Stimulated activated CD4-positive, alpha-beta T cell treated with anti-CD3 and anti-CD28 coated beads, TNF-alpha, amount 100 ng/mL, for 1 hour (primary cell): Measurements from ENCODE around the gene KCNK3.
"Not testable (repeated sequence)": the region's sequence is repeated elsewhere in the genome, so short reads cannot be mapped to it uniquely, and the experiment has no call there.

ENCODE experiments used
- DNase-seq, 3 donors: peaks; one replicate each; pipeline ENCODE4 v3.0.0-alpha.2; 2020; ENCODE audit warnings: low read depth in 3 of 3, low spot score in 1 of 3

The KCNK3 gene

GRCh38 chr2:26665296-26665695 lies 27.2 kb upstream of the KCNK3 start:
- not testable (repeated sequence) for DNase-seq

- DNase-seq, result no peak
Observed at GRCh38 chr2:26666671-26667070, 25.9 kb upstream of the KCNK3 start.

- no peak for DNase-seq
Observed at GRCh38 chr2:26668041-26668440, 24.5 kb upstream of the KCNK3 start.

DNA sequence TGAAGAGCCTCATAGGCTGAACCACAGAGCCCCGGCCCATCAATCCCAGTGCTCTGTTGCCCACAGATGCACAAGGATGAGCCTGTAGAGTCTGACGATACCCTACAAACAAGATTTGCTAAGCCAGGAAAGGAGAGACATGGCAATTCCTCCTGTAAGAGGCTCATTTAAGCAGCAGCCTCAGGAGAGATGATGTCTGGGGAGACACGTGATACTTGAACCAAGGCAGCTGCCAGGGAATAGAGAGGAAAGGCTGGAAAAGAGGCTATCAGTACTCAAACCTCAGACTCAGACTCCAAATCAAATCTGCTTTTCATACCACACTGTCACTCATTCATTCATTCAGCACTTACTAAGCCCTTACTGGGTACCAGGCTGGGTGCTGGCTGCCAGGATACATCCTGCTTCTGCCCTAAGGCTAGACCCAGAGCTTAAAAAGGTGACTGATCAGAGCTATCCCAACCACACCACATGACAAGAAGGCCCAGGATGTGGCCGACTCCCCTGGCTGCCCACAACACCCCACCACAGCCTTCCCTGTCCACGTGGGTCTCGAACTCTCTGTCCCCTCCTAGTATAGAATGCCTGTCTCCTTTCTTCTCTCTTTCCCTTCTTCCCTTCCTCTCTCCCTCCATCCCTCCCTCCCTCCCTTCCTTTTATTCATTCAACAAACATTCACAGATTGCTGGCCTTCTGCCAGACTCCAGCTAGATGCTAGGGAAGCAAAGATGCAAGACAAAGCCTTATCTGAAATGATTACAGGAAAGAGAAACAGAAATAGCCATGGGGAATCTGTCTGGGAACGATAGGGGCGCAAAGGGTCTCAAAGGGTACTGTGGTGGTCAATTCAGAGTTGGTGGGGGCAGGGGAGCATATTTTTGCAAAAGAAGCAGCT lies 23.4 kb upstream of the KCNK3 start:
- DNase-seq, result no peak

DNA sequence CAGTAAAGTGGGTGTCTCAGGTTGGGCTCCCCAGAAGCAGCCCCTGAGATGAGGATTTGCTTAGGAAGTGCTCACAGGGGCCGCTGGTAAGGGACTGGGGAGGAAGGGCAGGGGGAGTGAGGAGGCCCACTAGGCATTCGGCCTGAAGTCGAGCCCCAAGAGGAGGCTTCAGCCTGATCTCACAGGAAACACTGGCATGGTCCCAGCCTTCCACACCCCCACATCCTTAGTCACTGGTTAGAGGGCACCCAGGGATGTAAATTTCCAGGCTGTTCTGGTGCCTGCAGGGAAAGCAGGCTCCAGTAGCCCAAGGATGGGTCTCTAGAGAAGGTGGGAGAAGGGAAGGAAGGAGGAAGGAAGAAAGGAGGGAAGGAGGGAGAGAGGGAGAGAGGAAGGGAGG lies 22.4 kb upstream of the KCNK3 start:
- no peak for DNase-seq

DNA sequence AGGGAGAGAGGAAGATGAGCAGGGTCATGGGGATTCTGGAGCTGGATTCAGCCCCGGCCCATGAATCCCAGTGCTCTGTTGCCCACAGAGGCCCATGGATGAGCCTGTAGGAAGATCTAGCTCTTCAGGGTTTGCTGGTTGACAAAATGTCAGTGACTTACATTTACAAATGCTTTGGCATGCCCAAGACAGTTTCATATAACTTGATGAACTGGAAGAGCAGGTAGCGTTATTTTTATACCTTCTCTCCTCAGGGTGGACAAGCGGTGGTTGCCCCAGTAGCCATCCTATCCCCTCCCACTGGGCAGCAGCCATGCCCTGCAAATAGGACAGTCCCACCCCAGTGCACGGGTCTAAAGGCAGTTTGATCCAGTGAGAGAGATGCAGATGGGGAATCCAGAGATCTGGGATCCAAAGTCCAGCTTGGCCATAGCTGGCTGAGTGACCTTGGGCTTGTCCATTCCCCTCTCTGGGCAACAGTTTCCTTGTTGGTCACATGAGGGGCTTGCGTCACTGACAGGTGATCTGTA lies 21.5 kb upstream of the KCNK3 start:
- DNase-seq, result no peak

DNA sequence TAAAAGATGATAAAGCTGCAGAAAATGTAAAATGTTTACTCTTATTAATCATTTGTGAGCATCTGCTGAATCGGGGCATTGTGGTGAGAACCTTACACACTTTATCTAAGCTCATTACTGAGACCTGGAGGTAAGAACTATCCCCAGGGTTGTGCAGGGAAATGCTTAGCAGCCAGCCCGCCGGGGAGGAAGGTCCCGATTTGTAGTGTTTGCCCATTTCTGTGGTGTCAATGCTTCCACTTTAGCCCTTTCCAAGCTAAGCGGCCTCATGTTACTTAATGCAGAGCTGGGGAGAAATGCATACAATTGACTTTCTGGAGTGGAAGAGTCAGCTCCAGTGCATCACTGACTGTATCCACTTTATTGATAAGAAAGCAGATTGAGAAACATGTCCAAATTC lies 20.8 kb upstream of the KCNK3 start:
- no peak for DNase-seq

DNA sequence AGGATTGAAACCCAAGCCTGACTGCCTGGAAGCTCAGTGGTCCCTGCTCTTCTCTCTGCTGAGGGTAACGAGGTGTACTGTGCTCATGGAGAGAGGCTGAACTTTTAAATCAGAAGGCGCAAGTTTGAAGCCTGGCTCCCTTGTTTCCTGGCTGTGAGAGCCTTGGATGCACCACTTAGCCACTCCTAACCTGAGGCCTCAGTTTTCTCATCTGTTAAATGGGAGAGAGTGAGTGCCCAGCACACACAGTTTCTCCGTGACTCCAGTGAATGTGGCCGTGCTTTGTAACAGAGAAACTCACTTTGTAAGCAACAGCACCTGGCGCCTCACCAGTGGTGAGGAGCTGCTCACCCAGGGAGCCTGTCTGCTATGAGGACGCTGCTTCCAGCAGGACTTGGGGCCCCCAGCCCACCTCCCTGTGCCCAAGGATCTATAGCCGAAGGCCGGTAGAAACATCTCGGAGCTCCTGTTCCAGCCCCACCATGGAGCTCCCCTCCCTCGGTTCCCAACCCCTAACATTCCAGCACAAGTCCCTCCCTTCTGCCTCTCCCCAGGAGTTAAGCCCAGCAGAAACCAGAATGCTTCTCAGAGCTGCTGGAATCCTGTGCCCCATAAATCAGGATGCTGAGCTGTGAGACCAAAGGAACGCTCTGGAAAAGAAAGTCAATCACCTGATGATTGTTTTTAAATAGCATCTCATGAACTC lies 20.3 kb upstream of the KCNK3 start:
- DNase-seq, result no peak

GRCh38 chr2:26672818-26673393 lies 19.6 kb upstream of the KCNK3 start:
- DNase-seq, result no peak

GRCh38 chr2:26674002-26674751 lies 18.3 kb upstream of the KCNK3 start:
- no peak for DNase-seq

DNA sequence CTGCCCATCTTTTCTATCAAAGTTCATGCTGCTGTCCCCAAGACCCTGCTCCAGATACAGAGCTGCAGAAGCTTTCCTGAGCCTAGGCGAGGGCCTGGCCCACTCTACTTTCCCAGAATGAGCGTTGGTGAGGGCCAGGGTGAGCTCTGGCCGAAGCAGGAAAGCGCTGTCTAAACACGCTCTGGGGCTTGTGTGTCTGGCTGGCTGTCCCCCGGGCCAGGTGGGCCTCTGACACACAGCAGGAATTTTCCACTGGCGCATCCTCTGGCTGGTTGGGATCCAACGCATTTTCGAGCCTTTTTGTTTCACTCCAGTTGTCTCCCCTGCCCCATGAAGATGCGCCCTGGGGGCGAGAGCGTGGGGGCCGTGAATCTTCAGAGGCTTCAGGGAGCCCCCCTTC lies 17.8 kb upstream of the KCNK3 start:
- DNase-seq, result no peak

DNA sequence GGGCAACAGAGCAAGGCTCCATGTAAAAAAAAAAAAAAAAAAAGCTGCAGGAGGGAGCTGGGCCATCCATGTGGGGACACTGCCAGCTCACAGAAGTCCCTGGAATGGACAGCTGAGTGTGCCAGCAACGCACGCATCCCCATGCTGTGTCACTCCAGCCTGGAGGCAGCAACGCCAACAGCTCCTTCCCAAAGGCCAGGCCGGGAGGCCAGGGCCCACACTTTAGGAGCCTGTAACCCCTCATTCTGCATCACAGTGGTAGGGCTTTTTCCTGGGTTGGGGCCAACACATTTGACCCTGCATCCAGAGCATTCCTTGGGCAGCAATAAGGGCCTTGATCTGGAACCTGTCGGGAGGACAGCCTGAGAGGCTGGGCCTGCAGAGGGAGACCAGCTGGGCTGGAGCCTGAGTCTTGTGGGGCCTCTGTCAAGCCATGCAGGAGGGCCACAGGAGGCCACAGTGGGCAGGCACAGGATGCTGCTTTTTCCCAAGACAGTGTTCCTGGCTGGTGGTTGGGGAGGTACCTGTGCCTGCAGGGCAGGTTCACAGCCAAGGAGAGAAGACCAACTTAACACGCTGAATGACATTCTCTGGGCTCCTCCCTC lies 16.8 kb upstream of the KCNK3 start:
- no peak for DNase-seq

GRCh38 chr2:26678035-26678434 lies 14.5 kb upstream of the KCNK3 start:
- no peak for DNase-seq

DNA sequence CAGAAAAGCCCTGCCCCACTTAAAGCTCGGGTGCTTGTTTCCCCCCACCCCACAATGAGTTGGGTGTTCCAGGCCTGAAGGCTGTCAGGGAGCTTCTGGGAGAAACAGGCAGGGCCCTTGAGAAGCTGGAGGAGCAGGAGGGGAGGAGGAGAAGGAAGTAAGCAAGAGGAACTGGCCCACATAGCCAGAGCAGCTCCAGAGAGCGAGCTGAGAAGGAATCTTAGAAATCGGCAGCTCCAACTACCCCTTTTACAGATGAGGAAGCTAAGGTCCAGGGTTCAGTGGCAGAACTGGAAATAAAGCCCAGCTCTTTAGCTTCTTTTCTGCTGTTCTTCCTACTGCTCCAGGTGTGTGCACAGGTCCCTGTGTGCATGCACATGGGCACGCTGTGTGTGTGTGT lies 12.7 kb upstream of the KCNK3 start:
- DNase-seq, result no peak

DNA sequence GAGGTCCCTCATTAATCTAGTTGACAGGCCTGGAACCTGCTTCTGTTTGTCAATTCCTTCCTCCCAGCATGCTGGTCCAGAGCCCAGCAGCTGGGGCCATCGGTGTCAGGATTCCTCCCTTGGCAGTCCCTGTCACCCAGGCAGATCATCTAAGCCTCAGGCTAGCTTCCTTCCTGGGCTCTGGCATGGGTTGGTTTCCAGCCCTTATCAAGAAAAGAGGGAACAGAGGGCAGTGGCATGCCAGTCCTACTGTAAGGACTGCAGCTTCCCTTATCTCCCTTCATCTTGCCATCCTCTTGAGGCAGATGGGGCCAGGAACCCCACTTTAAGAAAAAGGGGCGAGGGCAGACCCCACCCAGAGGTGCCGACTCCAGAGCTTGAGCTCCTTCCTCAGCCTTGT lies 10.9 kb upstream of the KCNK3 start:
- no peak for DNase-seq

GRCh38 chr2:26682155-26682554 lies 10.4 kb upstream of the KCNK3 start:
- DNase-seq, result no peak

GRCh38 chr2:26683583-26683982 lies 8.9 kb upstream of the KCNK3 start:
- no peak for DNase-seq

DNA sequence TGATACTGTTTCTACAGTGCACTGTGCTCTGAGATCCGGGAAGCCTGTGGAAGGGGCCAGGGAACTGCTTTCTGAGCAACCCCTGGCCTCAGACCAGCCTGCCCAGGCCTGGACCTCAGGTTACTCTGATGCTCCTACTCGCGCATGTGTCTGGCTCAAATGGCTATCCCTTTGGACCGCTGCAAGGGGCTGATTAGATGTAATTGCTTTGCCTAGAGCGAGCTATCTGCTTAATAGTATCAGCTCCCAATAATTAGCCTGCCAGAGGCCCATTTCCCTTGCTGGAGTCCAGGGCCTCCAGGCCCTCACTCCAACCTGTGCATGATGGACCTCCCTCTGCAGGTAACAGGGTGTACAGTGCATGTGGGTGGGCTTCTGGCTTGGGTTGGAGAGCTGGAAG lies 7.2 kb upstream of the KCNK3 start:
- DNase-seq, result no peak

DNA sequence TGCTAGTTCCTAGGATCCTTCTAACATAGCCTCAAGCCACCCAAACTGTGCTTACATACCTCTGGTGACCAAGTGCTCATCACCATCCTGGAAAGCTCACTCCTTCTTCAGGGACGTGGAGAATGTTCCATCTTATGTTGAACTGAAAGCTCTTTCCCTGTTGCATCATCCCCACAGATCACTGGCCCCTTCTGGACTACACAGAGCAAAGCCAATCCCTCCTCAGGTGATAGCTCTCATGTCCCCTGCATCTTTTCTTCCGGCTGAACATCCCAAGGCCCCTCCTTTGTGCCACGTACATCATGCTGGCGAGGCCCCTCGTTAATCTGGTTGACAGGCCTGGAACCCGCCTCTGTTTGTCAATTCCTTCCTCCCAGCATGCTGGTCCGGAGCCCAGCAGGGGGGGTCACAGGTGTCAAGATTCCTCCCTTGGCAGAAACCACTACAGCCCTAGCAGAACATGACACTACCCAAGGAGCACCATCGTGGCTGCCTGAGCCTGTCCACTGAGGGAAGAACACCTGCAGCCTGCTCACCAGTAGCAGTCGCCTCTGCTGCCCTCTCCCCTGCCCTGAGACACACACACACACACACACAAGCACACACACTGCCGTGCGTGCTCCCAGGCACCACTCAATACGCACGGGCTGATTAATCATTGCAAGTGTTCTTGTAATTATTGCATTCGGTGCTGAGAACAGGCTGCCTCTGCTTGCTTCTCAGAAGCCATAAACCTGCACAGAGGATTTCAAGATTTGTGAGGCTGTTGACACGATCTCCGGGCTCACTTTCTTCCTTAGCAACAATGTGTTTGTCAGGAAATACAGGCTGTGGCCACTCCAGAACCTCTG lies 6.3 kb upstream of the KCNK3 start:
- DNase-seq, result no peak

- no peak for DNase-seq
Observed at GRCh38 chr2:26687328-26687727, 5.2 kb upstream of the KCNK3 start.
